ENCODE measurements around the gene NDUFAF2. TPM values are rescaled to one million over a fixed set of nuclear protein-coding genes. Genes with fewer than 3 reads are reported as not detected.

NDUFAF2 gene
- polyA plus RNA-seq, 1 of the 3 experiments (the other 2 are of a cell fraction), result 33.4 TPM

- H3K9ac ChIP-seq, result no peak overlapping the region
- H3K27ac ChIP-seq (ENCODE audit: low read depth in 2 of 2, low read length in 1 of 2), result no peak overlapping the region
- DNase-seq, result no peak
- no peaks in the 10 kb centered on the region for H3K36me3 ChIP-seq (replicated peaks in 1 of 2; ENCODE audit: control insufficient read depth in 1 of 2, insufficient read depth in 2 of 2, low read length in 1 of 2)
- no peak overlapping the region for H3K4me2 ChIP-seq
- H3K4me1 ChIP-seq (ENCODE audit: control insufficient read depth in 1 of 2, insufficient read depth in 2 of 2, low read depth in 1 of 2, low read length in 1 of 2), result no peaks in the 10 kb centered on the region
- WGBS (ENCODE audit: low lambda C conversion rate), result 82% methylated on average over 4 of the region's 4 CpGs
- H3K4me3 ChIP-seq (ENCODE audit: low read depth in 2 of 2, low read length in 1 of 2), result no peak overlapping the region
- no peaks in the 10 kb centered on the region for H3K9me2 ChIP-seq
- no peaks in the 10 kb centered on the region for H4K20me1 ChIP-seq (ENCODE audit: insufficient read depth)
- no peaks in the 10 kb centered on the region for H3K9me3 ChIP-seq
- no peaks in the 10 kb centered on the region for H3F3A ChIP-seq (replicated peaks; ENCODE audit: insufficient read depth)
- no peak overlapping the region for H2AFZ ChIP-seq (ENCODE audit: low read depth)
- ChIA-PET CTCF (interaction anchor here (2.2 kb wide), 1 partner anchor 11 kb away, joined by 6 read pairs; no protein-coding TSS in a partner anchor), POLR2A (interaction anchor here (1.4 kb wide), 1 partner anchor 153 kb away, joined by 3 read pairs; no protein-coding TSS in a partner anchor)
- no peaks in the 10 kb centered on the region for H3K79me2 ChIP-seq (ENCODE audit: insufficient read depth)
- TF ChIP-seq IRF3 (IDR thresholded peaks at IDR 0.05; ENCODE audit: low read depth, low read length) (no peak), SMC3 (IDR thresholded peaks at IDR 0.05; ENCODE audit: low read depth, low read length) (no peak), TEAD4 (IDR thresholded peaks at IDR 0.05; ENCODE audit: borderline replicate concordance, insufficient read depth) (no peak), GABPA (IDR thresholded peaks at IDR 0.05; ENCODE audit: low read depth) (no peak), CTCF (IDR thresholded peaks at IDR 0.05) (no peak), REST (IDR thresholded peaks at IDR 0.05; ENCODE audit: low read depth, low read length) (no peak), PBX3 (IDR thresholded peaks at IDR 0.05) (no peak), TCF12 (IDR thresholded peaks at IDR 0.05) (no peak), MXI1 (IDR thresholded peaks at IDR 0.05; ENCODE audit: low read depth, low read length) (no peak), YY1 (IDR thresholded peaks at IDR 0.05; ENCODE audit: low read depth) (no peak), NFIC (IDR thresholded peaks at IDR 0.05; ENCODE audit: borderline replicate concordance) (no peak), MAX (IDR thresholded peaks at IDR 0.05; ENCODE audit: low read depth) (no peak), RFX5 (IDR thresholded peaks at IDR 0.05; ENCODE audit: low read length) (no peak)
- H3K27me3 ChIP-seq (ENCODE audit: insufficient read depth), result no peaks in the 10 kb centered on the region
Observed at GRCh38 chr5:61178702-61179101, 233.7 kb downstream of the NDUFAF2 start.

Measured in SK-N-SH (cell line).